AG10803 (cell line): ENCODE data around the gene PDE8B.

Experiments used
- DNase-seq: peaks from one replicate; pipeline ENCODE4 v3.0.0; 2010; ENCODE audit warnings: low read depth
- H3K4me3 ChIP-seq: 2 replicates; pipeline ENCODE4 v1.5.1; 2011; ENCODE audit warnings: mild to moderate bottlenecking, low read length, control low read depth
- TF ChIP-seq, protein P1 (sequence below): conservative IDR thresholded peaks from 2 replicates; pipeline ENCODE4 v1.5.1; 2011; ENCODE audit warnings: mild to moderate bottlenecking, low read length, control low read depth, inconsistent platforms

Gene PDE8B

DNA sequence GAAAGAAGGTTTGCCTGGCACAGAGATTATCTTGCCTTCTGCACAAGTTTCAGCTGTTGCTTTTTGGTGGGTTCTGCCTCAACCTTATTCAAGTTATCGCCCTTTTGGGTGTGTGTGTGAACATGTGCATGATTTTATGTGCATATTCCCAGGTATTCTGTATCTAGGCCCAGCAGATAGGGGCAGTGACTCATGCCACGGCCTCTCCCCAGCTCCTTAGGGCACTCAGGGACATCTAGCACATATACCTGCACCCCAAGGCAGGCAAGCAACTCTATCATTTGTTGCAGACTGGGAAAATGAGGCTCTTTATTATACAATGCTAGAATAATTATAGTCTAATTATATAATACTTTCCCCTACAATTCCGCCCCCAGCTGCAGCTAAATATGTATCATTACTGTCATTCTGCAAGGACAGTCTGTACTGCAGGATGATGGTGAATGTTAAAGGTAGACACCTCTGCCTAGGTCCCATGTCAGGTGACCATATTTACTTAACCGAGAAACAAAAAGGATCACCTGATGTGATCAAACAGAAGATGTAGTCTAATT is 128.9 kb downstream of the PDE8B start:
- no peak for DNase-seq
- no peak overlapping the region for H3K4me3 ChIP-seq
- TF ChIP-seq, protein P1, sequence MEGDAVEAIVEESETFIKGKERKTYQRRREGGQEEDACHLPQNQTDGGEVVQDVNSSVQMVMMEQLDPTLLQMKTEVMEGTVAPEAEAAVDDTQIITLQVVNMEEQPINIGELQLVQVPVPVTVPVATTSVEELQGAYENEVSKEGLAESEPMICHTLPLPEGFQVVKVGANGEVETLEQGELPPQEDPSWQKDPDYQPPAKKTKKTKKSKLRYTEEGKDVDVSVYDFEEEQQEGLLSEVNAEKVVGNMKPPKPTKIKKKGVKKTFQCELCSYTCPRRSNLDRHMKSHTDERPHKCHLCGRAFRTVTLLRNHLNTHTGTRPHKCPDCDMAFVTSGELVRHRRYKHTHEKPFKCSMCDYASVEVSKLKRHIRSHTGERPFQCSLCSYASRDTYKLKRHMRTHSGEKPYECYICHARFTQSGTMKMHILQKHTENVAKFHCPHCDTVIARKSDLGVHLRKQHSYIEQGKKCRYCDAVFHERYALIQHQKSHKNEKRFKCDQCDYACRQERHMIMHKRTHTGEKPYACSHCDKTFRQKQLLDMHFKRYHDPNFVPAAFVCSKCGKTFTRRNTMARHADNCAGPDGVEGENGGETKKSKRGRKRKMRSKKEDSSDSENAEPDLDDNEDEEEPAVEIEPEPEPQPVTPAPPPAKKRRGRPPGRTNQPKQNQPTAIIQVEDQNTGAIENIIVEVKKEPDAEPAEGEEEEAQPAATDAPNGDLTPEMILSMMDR, result no peak

DNA sequence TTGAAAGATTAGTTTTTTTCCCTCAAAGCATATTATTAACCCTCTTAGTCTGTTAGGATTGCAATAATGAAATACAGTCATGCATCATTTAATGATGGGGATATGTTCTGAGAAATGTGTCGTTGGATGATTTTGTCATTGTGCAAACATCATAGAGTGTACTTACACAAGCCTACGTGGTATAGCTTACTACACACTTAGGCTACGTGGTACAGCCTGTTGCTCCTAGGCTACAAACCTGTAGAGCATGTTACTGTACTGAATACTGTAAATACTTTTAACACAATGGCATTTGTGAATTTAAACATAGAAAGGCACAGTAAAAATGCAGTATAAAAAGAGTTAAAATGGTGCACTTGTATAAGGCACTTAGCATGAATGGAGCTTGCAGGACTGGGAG is 132.7 kb downstream of the PDE8B start:
- no peak overlapping the region for H3K4me3 ChIP-seq
- DNase-seq, result no peak
- TF ChIP-seq, protein P1, result no peak

DNA sequence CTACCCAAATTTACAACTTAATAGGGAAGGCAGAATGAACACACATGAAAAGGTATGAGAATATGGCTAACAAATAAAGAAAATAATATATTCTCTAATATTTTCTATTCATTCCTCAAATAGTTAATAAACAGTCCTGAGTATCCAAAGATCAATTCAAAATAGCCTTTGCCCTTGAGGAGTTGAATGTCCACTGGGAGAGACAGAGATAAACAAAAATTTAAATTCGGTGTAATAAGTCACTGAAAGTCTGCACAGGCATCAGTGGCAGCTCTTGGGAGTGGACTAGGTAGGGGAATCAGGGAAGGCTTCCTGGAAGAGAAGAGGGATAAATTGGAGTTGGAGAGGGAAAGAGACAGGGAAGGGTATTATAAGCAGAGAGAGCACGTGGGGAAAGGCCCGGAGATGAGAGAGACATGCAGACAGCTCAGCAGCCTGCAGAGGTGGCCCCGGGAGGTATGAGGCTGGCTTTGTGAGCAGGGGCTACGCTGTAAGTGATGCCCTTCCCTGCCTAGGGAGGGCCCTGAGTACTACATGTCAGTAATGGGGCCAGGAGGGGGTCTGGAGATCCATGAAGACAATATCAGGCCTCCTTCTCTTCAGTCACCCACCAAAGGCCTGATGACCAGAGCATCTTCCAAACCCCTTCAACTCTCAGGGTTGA is 137.1 kb downstream of the PDE8B start:
- DNase-seq, result no peak
- TF ChIP-seq, protein P1, result no peak
- no peak overlapping the region for H3K4me3 ChIP-seq

DNA sequence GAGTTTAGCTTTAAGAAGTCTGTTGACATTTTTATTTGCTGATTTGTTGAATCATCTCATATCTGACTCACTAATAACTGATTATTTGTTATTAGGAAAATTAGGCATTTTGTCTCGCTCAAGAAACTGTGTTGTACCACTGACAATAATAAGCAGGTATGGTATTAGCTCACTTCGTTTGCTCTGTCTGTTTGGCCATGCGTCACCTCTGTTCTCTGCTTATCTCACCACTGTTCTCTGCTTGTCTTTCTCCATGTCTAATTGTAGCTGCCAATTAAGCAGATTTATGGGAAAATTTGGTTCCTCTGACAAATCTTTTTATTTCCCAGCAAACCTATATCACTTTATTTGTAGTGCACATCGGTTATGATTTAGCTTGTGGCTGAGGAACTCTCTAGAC is 142.8 kb downstream of the PDE8B start:
- no peak for DNase-seq
- TF ChIP-seq, protein P1, result no peak
- no peak overlapping the region for H3K4me3 ChIP-seq

DNA sequence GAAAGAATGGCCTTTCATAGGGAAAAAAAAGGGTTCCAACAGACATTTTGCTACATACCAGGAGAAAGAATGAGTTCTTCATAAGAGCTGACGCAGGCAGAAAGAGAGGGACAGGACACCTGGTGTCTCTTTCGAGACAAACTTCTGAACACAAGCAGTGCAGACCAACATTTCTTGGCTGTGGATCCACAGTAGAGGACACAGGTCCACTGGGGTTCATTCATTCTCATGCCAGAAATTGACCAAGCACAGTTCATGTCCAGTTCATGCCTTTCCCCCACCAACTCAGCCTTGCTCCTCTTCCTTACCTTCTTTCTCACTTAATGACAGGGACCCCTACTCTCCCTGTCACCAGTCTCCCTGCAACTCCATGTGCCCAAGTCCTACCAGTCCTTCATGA is 144.0 kb downstream of the PDE8B start:
- TF ChIP-seq, protein P1, result no peak

DNA sequence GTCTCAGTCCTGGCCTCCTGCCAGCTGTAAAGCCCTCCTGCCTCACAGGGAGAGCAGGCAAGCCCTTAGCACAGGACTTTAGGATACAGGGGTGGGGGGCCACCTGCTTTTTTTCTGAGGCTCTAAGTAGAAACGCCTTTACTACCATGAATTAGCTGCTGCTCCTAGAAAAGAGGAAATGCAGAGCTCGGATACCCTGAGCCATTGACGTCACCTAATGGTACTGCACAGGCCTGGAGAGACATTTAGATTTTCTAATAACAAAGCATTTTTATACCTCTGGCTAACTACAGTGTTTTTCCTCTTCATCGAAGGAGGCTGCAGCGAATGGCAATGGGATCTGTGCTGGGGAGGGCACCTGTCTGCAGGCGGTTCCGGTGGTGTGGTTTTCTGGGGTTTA is 144.6 kb downstream of the PDE8B start:
- H3K4me3 ChIP-seq, result no peak overlapping the region
- DNase-seq, result no peak
- TF ChIP-seq, protein P1, result no peak

More for the DNA sequence above, 144.0 kb downstream of the PDE8B start:
- H3K4me3 ChIP-seq, result no peak overlapping the region
- no peak for DNase-seq

DNA sequence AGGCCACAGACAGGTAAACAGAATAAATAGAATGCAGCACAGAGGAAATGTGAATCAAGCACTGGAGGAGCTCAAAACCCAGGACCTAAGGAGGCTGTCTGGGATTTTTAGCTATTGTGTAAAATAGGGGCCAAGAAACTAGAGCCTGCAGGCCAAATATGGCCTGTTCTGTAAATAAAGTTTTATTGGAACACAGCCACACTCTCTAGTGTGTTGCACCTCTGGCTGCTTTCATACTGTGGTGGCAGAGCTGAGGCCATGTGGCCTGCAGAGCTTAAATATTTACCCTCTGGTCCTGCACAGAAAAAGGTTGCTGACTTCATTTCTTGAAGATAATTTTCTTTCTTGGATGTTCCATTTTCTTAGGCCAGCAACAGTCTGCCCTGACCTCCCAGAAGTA is 145.3 kb downstream of the PDE8B start:
- TF ChIP-seq, protein P1, result no peak
- no peak for DNase-seq
- H3K4me3 ChIP-seq, result no peak overlapping the region
